ENCODE results near the gene CLDN6.
A peak's percentile ranks its signal among the peaks of the same experiment; 100 is the strongest.

The CLDN6 gene

DNA sequence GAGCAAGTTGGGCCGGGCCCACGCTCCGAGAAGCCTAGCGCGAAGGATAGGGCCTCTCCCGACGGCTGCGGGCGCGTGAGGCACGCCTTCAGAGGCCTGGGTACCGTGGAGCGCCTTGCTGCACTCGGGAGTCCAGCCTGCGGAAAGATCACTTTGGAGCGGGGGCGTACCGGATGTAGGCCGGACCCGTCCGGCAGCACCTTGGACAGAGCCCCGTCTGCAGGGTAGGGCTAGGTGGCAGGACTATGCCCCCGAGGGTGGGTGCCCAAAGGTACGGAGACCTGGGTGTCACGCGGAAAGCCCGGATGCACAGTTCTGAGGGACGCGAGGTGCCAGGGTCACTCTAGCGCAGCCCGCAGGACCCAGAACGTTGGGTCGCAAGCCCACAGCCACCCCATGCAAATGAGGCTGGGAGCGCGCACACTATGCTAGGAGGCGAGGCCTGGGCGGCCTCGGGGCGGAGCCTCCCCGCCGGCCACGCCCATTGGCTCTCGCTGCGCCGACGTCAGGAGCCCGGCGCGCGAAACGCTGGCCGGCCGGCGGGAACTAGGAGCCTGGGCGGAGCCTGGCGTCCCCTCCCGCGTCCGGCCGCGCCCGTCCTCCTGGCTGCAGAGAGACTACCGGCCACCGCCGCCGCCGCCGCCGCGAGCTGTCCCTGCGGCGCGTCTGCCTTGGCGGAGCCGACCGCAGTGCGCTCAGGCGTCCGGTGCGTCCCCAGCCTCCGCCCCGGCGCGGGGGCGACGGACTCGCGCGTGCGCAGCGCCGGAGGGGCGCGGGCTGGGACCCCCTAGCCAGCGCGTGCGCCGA lies 49.0 kb downstream of the CLDN6 start, which contains the start of gene PAQR4:
Gene PAQR4, plus strand, starts transcription at position 611 of the 807 bp plus-strand sequence. CDS start 327 bp downstream, outside the sequence.
- peak; percentile 85 for DNase-seq

GRCh38 chr16:2968368-2968737 lies 49.6 kb downstream of the CLDN6 start:
- DNase-seq = no peak

- no peak for DNase-seq
Observed at GRCh38 chr16:2967721-2968161, 50.2 kb downstream of the CLDN6 start.

- no peak for DNase-seq
Observed at GRCh38 chr16:2967211-2967631, 50.8 kb downstream of the CLDN6 start.

DNA sequence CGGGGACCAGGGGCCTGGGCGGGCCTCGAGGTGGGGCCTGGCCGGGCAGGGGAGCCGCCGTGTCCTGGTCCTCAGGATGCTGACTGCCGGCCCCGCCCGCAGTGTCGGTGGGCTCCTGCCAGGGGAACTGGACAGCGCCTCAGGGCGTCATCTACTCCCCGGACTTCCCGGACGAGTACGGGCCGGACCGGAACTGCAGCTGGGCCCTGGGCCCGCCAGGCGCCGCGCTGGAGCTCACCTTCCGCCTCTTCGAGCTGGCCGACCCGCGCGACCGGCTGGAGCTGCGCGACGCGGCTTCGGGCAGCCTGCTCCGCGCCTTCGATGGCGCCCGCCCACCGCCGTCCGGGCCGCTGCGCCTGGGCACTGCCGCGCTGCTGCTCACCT lies 51.2 kb downstream of the CLDN6 start:
- no peak for DNase-seq

- DNase-seq = no peak
Observed at GRCh38 chr16:2966043-2966807, 51.8 kb downstream of the CLDN6 start.
